HG02571 (cell line): ENCODE data around the gene HLA-F.

Source experiments
- ATAC-seq: cut with Tn5 transposase; IDR thresholded peaks from one replicate; pipeline ENCODE4 v1.9.1; 2021; ENCODE audit warnings: mild to moderate bottlenecking, moderate library complexity; ENCODE audit not compliant: unreplicated experiment

The HLA-F gene

DNA sequence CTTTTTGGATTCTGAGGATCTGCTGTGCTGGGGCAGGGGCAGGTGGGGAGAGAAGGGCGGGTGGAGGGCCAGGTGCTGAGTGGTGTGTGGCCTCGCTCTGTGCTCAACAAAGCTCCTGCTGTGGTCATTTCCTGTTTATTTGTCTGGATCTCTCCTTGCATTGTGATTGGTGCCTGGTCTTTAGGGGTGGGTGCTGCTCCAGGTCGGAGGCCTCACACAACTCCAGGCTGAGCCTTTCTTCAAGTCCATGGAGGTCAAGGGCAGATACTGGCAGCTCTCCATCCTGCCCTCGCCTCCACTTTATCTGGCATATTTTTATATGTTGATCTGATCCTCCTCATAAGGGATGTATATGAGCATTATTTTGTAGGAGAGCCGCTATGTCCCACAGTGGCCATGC is 36.2 kb downstream of the HLA-F start:
- no peak for ATAC-seq

DNA sequence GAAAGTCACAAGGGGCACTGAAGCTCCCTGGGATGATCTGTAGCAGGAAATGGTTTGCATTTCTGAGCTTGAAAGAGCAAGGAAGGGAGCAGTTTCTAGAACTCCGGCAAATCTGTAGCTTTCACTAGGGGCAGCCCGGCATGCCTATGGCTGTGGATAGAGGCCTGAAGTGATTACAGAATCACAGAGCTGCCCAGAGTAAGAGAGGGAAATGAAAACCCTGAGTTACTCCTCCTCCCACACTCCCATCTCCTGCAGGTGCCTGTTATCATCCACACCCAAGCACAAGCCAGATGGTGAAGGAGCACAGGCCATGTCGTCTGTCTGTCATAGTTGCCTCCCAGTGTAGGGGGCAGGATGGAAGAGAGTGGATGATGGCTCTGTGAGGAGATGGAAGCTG is 37.1 kb downstream of the HLA-F start:
- ATAC-seq: no peak

DNA sequence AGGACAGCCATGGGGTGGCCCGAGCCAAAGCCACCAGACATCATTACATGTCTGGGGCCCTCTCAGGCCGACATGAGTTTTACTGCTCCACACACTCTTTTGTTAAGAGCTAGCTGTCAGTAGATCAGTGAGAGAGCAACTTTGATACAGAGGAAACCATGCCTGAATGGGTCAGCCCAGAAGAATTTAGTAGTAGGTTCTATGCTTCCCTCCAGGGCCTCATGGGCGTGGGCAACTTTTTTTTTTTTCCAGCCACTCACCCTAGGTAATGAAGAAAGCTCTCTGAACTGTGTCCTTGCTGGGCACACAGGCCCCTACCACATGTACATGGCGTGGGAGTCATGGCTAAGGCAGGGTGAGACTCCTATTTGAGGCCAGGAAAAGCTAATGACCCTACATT is 38.8 kb downstream of the HLA-F start:
- no peak for ATAC-seq

DNA sequence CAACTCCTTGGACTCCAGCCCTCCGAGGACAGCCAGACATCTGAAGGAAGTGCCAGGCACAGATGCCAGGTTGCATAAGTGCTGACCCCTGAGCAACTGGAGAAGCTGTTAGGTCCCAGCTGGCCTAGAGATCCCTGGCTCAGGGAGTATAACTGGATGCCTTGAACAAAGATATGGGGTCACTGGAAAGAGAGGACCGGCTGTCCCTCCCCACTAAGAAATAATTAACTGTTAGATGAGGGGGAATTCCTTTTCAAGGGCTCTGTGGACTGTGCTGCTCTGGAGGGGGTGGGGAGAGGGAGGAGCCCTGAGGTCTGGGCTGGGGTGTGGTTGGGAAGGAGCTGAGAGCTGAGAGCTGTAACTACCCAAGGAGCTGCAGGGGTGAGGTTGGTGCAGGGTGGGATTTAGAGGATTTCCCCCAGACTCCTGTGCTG is 39.6 kb downstream of the HLA-F start:
- no peak for ATAC-seq

- no peak for ATAC-seq
Observed at GRCh38 chr6:29763491-29764289, 40.5 kb downstream of the HLA-F start.

DNA sequence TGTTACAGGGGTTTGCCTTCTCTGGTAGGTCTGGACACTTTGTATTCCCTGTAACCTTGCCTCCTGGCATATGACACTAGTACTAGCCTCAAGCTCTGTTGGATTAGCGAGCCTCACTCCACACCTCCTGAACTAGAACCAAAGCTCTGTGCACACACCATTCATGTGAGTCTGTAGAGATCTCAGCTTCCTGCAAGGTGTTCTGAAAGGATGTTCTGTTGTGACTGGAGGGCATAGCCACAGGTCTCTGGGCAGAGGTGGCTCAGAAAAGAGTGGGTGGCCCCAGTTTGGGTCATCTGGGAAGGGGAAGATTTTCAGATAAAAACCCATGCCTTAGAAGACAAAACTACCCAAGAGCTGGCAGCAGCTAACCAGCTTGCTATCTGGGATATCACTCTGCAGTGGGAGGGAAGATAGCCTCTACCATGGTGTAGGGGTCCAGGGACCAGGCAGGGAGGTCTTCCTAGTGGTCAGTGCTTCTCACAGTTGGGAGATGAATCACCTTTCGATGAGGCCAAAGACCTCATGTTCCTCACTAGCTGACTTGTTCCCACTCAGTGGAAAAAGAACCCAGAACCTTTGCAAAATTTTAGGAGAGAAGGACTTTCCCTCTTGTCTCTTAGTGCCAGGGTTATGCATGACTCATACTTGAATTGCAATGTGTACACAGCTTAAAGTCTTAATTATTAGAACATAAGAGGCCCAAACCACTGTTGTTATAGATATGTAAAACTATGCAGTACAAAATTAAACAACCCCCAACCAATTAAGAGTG is 41.4 kb downstream of the HLA-F start:
- no peak for ATAC-seq

GRCh38 chr6:29769336-29769735 is 46.1 kb downstream of the HLA-F start:
- no peak for ATAC-seq

- ATAC-seq: no peak
Observed at GRCh38 chr6:29770306-29770705, 47.1 kb downstream of the HLA-F start.

DNA sequence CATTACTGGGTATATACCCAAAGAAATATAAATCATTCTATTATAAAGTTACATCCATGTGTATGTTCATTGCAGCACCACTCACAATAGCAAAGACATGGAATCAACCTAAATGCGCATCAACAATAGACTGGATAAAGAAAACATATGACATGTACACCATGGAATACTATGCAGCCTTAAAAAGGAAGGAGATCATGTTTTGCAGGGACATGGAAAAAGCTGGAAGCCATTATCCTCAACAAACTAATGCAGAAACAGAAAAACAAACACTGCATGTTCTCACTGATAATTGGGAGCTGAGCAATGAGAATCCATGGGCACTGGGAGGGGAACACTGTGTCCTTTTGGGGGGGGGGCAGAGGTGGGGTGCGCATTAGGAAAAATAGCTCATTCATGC is 53.5 kb downstream of the HLA-F start:
- ATAC-seq: no peak
